H9 (cell line): ENCODE measurements around the gene ZNF865. TPM values are rescaled to one million over a fixed set of nuclear protein-coding genes. Genes with fewer than 3 reads are reported as not detected.

Experiments
- DNase-seq: peaks from one replicate; pipeline ENCODE4 v3.0.0-alpha.2; 2017
- H2AFZ ChIP-seq: one replicate; pipeline ENCODE4 v1.6.1; 2013; ENCODE audit warnings: mild to moderate bottlenecking, low read length, control low read depth, moderate library complexity
- H2AK5ac ChIP-seq: 2 replicates; pipeline ENCODE4 v1.6.1; 2013; ENCODE audit warnings: low read length, control low read depth, mixed read lengths; ENCODE audit not compliant: insufficient read length
- H2BK120ac ChIP-seq: one replicate; pipeline ENCODE4 v1.6.1; 2013; ENCODE audit warnings: low read depth, mild to moderate bottlenecking, low read length, control low read depth, inconsistent platforms; ENCODE audit not compliant: poor library complexity, severe bottlenecking
- H2BK12ac ChIP-seq: 2 replicates; pipeline ENCODE4 v1.6.1; 2013; ENCODE audit warnings: low read length, control low read depth, mixed read lengths, low read depth; ENCODE audit not compliant: insufficient read length
- H2BK15ac ChIP-seq: 2 replicates; pipeline ENCODE4 v1.6.1; 2013; ENCODE audit warnings: low read depth, low read length, control low read depth
- H2BK20ac ChIP-seq: one replicate; pipeline ENCODE4 v1.6.1; 2013; ENCODE audit warnings: low read depth, mild to moderate bottlenecking, low read length, control low read depth, inconsistent platforms; ENCODE audit not compliant: poor library complexity, severe bottlenecking
- H2BK5ac ChIP-seq: 2 replicates; pipeline ENCODE4 v1.6.1; 2013; ENCODE audit warnings: low read length, control low read depth, mixed read lengths; ENCODE audit not compliant: insufficient read length
- H3K14ac ChIP-seq: 2 replicates; pipeline ENCODE4 v1.6.1; 2013; ENCODE audit warnings: low read length, control low read depth; ENCODE audit not compliant: insufficient read depth
- H3K18ac ChIP-seq: 2 replicates; pipeline ENCODE4 v1.6.1; 2013; ENCODE audit warnings: low read depth, mild to moderate bottlenecking, mixed read lengths, low read length, control low read depth; ENCODE audit not compliant: insufficient read length
- H3K23ac ChIP-seq: 2 replicates; pipeline ENCODE4 v1.6.1; 2013; ENCODE audit warnings: low read length, control low read depth, mixed read lengths, low read depth; ENCODE audit not compliant: insufficient read length
- H3K23me2 ChIP-seq: 2 replicates; pipeline ENCODE4 v1.6.1; 2013; ENCODE audit warnings: low read depth, mild to moderate bottlenecking, mixed read lengths, low read length, control low read depth; ENCODE audit not compliant: insufficient read length, poor library complexity, severe bottlenecking
- H3K27ac ChIP-seq: 2 replicates; pipeline ENCODE4 v1.5.1; 2013; ENCODE audit warnings: low read length, control low read depth, mixed read lengths, low read depth; ENCODE audit not compliant: insufficient read length
- H3K27me3 ChIP-seq: 2 replicates; pipeline ENCODE4 v1.6.1; 2013; ENCODE audit warnings: low read length, control low read depth, inconsistent platforms; ENCODE audit not compliant: insufficient read depth
- H3K4ac ChIP-seq: 2 replicates; pipeline ENCODE4 v1.6.1; 2013; ENCODE audit warnings: low read depth, mild to moderate bottlenecking, control low read depth, inconsistent platforms, low read length, moderate library complexity
- H3K4me1 ChIP-seq: 2 replicates; pipeline ENCODE4 v1.6.1; 2013; ENCODE audit warnings: low read length, control low read depth, inconsistent platforms; ENCODE audit not compliant: insufficient read depth
- H3K4me2 ChIP-seq: 2 replicates; pipeline ENCODE4 v1.6.1; 2013; ENCODE audit warnings: low read length, control low read depth, mixed read lengths; ENCODE audit not compliant: insufficient read length, insufficient read depth
- H3K56ac ChIP-seq: 2 replicates; pipeline ENCODE4 v1.6.1; 2013; ENCODE audit warnings: low read depth, mild to moderate bottlenecking, mixed read lengths, low read length, control low read depth; ENCODE audit not compliant: insufficient read length
- H3K79me1 ChIP-seq: 2 replicates; pipeline ENCODE4 v1.6.1; 2013; ENCODE audit warnings: low read depth, mild to moderate bottlenecking, moderate library complexity, low read length, control low read depth, inconsistent platforms; ENCODE audit not compliant: insufficient read depth, poor library complexity, severe bottlenecking
- H3K79me2 ChIP-seq: 2 replicates; pipeline ENCODE4 v1.6.1; 2013; ENCODE audit warnings: low read length, control low read depth, inconsistent platforms; ENCODE audit not compliant: insufficient read depth
- H3K9ac ChIP-seq: 2 replicates; pipeline ENCODE4 v1.6.1; 2013; ENCODE audit warnings: low read length, control low read depth, mixed read lengths; ENCODE audit not compliant: insufficient read length; ENCODE audit errors: extremely low read depth
- H3K9me3 ChIP-seq: one replicate; pipeline ENCODE4 v1.6.1; 2013; ENCODE audit warnings: low read depth, low read length, inconsistent platforms; ENCODE audit not compliant: control insufficient read depth
- H3T11ph ChIP-seq: one replicate; pipeline ENCODE4 v1.6.1; 2013; ENCODE audit warnings: mild to moderate bottlenecking, low read length, control low read depth, inconsistent platforms
- H4K20me1 ChIP-seq: one replicate; pipeline ENCODE4 v1.6.1; 2013; ENCODE audit not compliant: control insufficient read depth, insufficient read length, insufficient read depth
- H4K5ac ChIP-seq: 2 replicates; pipeline ENCODE4 v1.6.1; 2013; ENCODE audit warnings: low read depth, mild to moderate bottlenecking, mixed read lengths, low read length, control low read depth; ENCODE audit not compliant: insufficient read length
- H4K8ac ChIP-seq: replicated peaks from 2 replicates; pipeline ENCODE4 v1.6.1; 2013; ENCODE audit warnings: low read length, control low read depth, mixed read lengths, low read depth; ENCODE audit not compliant: insufficient read length
- H4K91ac ChIP-seq: 2 replicates; pipeline ENCODE4 v1.6.1; 2013; ENCODE audit warnings: low read depth, mild to moderate bottlenecking, moderate library complexity, mixed read lengths, low read length, control low read depth; ENCODE audit not compliant: insufficient read length
- H3K27ac Mint-ChIP-seq, 3 experiments: 2 replicates in 2 of 3; 3 replicates in 1 of 3; pipeline ENCODE4 v1.8.0; 2020 to 2021; ENCODE audit warnings: mixed read lengths in 3 of 3, mild to moderate bottlenecking in 1 of 3, moderate library complexity in 1 of 3
- H3K27me3 Mint-ChIP-seq: 2 replicates; pipeline ENCODE4 v1.8.0; 2021; ENCODE audit warnings: low read depth, mild to moderate bottlenecking, moderate library complexity, mixed read lengths
- H3K36me3 Mint-ChIP-seq, 3 experiments: 2 replicates in 2 of 3; 3 replicates in 1 of 3; pipeline ENCODE4 v1.8.0; 2020 to 2021; ENCODE audit warnings: low read depth in 3 of 3, mixed read lengths in 3 of 3; ENCODE audit not compliant: insufficient read depth in 1 of 3
- H3K4me1 Mint-ChIP-seq, 2 experiments: 2 replicates each; pipeline ENCODE4 v1.8.0; 2020; ENCODE audit warnings: mixed read lengths in 2 of 2
- H3K4me3 Mint-ChIP-seq, 2 experiments: 2 replicates in 1 of 2; 3 replicates in 1 of 2; pipeline ENCODE4 v1.8.0; 2020 to 2021; ENCODE audit warnings: mild to moderate bottlenecking in 2 of 2, mixed read lengths in 2 of 2, moderate library complexity in 1 of 2
- H3K9me3 Mint-ChIP-seq, 2 experiments: 2 replicates in 1 of 2; 3 replicates in 1 of 2; pipeline ENCODE4 v1.8.0; 2020; ENCODE audit warnings: mild to moderate bottlenecking in 2 of 2, mixed read lengths in 2 of 2, moderate library complexity in 1 of 2
- WGBS: extraction: QIAGEN DNeasy Blood & Tissue Kit; methylation state at CpG from one replicate; pipeline ENCODE4 v1.1.7; 2013; ENCODE audit warnings: missing lambda C conversion rate, low lambda C conversion rate, mixed read lengths; ENCODE audit not compliant: insufficient read length; ENCODE audit errors: extremely low coverage; 5-methylcytosine and 5-hydroxymethylcytosine counted together
- total RNA-seq: library from RNA; stranded (reverse); gene quantifications from 2 replicates; pipeline ENCODE4 v1.2.1, GENCODE V29; 2021
- TF ChIP-seq, protein P1 (sequence below): fragments of 200-600 bp; sonication (generic); conservative IDR thresholded peaks from 3 replicates; pipeline ENCODE4 v1.8.0; 2021; ENCODE audit warnings: antibody characterized with exemption, mild to moderate bottlenecking

ZNF865 gene
- total RNA-seq, 1 experiment from 2014 or later = 14.3 TPM

- DNase-seq = no peak
- H3K23me2 ChIP-seq = no peaks in the 10 kb centered on the region
- no peak overlapping the region for H3K4ac ChIP-seq
- H3K27ac ChIP-seq = no peak overlapping the region
- no peak overlapping the region for H3K9ac ChIP-seq
- no peak overlapping the region for H3K4me3 Mint-ChIP-seq
- no peaks in the 10 kb centered on the region for H3K9me3 ChIP-seq
- H3K27me3 ChIP-seq = no peaks in the 10 kb centered on the region
- peaks cover 2% of the 10 kb centered on the region for H3K27me3 Mint-ChIP-seq
- H2AFZ ChIP-seq = no peak overlapping the region
- H2BK120ac ChIP-seq = no peak overlapping the region
- H4K91ac ChIP-seq = no peak overlapping the region
- H4K20me1 ChIP-seq = no peaks in the 10 kb centered on the region
- peaks cover 19 to 37% (median 34%) of the 10 kb centered on the region in 3 experiments for H3K36me3 Mint-ChIP-seq
- TF ChIP-seq, protein P1, sequence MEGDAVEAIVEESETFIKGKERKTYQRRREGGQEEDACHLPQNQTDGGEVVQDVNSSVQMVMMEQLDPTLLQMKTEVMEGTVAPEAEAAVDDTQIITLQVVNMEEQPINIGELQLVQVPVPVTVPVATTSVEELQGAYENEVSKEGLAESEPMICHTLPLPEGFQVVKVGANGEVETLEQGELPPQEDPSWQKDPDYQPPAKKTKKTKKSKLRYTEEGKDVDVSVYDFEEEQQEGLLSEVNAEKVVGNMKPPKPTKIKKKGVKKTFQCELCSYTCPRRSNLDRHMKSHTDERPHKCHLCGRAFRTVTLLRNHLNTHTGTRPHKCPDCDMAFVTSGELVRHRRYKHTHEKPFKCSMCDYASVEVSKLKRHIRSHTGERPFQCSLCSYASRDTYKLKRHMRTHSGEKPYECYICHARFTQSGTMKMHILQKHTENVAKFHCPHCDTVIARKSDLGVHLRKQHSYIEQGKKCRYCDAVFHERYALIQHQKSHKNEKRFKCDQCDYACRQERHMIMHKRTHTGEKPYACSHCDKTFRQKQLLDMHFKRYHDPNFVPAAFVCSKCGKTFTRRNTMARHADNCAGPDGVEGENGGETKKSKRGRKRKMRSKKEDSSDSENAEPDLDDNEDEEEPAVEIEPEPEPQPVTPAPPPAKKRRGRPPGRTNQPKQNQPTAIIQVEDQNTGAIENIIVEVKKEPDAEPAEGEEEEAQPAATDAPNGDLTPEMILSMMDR = no peak
- H3T11ph ChIP-seq = no peak overlapping the region
- H3K27ac Mint-ChIP-seq = no peak overlapping the region
- H4K8ac ChIP-seq = no peak overlapping the region
- H3K9me3 Mint-ChIP-seq = no peaks in the 10 kb centered on the region; a peak in 1 of 5 replicates
- H2BK20ac ChIP-seq = no peak overlapping the region
- no peak overlapping the region for H3K23ac ChIP-seq
- no peaks in the 10 kb centered on the region for H3K79me2 ChIP-seq
- H2BK5ac ChIP-seq = no peak overlapping the region
- no peak overlapping the region for H3K18ac ChIP-seq
- peaks cover 9 to 14% of the 10 kb centered on the region in 2 experiments for H3K4me1 Mint-ChIP-seq
- H2AK5ac ChIP-seq = no peak overlapping the region
- H2BK12ac ChIP-seq = no peak overlapping the region
- WGBS = no CpG with 5 or more reads among the region's 55 CpGs
- no peak overlapping the region for H2BK15ac ChIP-seq
- H4K5ac ChIP-seq = no peak overlapping the region
- H3K56ac ChIP-seq = no peak overlapping the region
- no peaks in the 10 kb centered on the region for H3K4me1 ChIP-seq
- H3K14ac ChIP-seq = no peak overlapping the region
- no peak overlapping the region for H3K4me2 ChIP-seq
- H3K79me1 ChIP-seq = no peaks in the 10 kb centered on the region
Measured at GRCh38 chr19:55621673-55622231, 16.3 kb downstream of the ZNF865 start.
